ENCODE measurements around the gene LY9. TPM values are rescaled to one million over a fixed set of nuclear protein-coding genes. Genes with fewer than 3 reads are reported as not detected.

Gene LY9
- polyA plus RNA-seq, 3 donors = 1.4 to 2.7 (median 1.7) TPM

DNA sequence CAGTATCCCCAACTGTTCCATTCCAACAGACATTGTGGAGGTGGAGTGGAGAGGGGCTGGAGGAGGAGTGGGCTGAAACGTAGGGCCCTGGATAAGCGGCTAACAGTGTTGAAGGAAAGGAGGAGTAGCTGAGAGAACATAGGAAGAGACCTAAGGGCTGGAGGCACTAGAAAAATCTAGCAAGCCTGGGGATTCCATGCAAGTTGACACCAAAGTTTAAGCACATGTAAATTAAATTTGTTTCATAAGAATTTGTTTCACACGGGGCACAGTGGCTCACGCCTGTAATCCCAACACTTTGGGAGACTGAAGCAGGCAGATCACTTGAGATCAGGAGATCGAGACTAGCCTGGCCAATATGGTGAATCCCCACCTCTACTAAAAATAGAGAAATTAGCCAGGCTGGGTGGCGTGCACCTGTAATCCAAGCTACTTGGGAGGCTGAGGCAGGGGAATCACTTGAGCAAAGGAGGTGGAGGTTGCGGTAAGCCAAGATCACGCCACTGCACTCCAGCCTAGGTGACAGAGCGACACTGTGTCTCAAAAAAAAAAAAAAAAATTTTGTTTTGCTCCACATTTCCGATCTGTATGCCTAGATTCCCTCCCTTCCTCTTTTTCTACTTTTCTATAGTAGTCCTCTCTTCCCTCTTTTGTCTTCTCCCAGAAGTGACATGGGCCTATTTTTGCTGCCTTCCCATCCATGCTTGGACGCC, 67.2 kb downstream of the LY9 start:
- peaks cover 35% of the 10 kb centered on the region for H3K79me2 ChIP-seq (ENCODE audit: insufficient read depth, low read length)
- H3K9me3 ChIP-seq (replicated peaks in 1 of 2; ENCODE audit: control insufficient read depth in 1 of 2, insufficient read depth in 1 of 2, low read length in 2 of 2) = no peaks in the 10 kb centered on the region
- H3K4me3 ChIP-seq (replicated peaks in 1 of 3; ENCODE audit: low read depth in 2 of 3, low read length in 3 of 3) = peak overlapping the region; percentile 5 to 78 (median 56)
- intact Hi-C loops (cut with micrococcal nuclease) = loop anchor here in 1 of 2 donors (5.0 to 10.0 kb wide), 2 partner anchors 178 to 286 kb away; partner anchors contain the start of gene CD84
- peak overlapping the region; percentile 84 to 99 for H3K4me3 Mint-ChIP-seq
- H4K20me1 ChIP-seq (ENCODE audit: insufficient read depth, low read length) = no peaks in the 10 kb centered on the region
- TF ChIP-seq, protein P1, sequence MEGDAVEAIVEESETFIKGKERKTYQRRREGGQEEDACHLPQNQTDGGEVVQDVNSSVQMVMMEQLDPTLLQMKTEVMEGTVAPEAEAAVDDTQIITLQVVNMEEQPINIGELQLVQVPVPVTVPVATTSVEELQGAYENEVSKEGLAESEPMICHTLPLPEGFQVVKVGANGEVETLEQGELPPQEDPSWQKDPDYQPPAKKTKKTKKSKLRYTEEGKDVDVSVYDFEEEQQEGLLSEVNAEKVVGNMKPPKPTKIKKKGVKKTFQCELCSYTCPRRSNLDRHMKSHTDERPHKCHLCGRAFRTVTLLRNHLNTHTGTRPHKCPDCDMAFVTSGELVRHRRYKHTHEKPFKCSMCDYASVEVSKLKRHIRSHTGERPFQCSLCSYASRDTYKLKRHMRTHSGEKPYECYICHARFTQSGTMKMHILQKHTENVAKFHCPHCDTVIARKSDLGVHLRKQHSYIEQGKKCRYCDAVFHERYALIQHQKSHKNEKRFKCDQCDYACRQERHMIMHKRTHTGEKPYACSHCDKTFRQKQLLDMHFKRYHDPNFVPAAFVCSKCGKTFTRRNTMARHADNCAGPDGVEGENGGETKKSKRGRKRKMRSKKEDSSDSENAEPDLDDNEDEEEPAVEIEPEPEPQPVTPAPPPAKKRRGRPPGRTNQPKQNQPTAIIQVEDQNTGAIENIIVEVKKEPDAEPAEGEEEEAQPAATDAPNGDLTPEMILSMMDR (IDR thresholded peaks at IDR 0.05) = no peak
- DNase-seq = peak in 2 of 3 donors; percentile 70 to 71
- H3K9me3 Mint-ChIP-seq = peaks cover 0 to 2% (median 0%) of the 10 kb centered on the region in 7 donors
- H3K4me1 ChIP-seq (ENCODE audit: control insufficient read depth in 1 of 2, insufficient read depth in 2 of 2, low read length in 2 of 2) = peaks cover 85 to 89% of the 10 kb centered on the region in 2 donors
- H3K9ac ChIP-seq (ENCODE audit: insufficient read depth, low read length, poor library complexity, severe bottlenecking) = peak overlapping the region; percentile 70
- peak overlapping the region; percentile 95 to 98 for H3K27ac ChIP-seq (ENCODE audit: low read depth in 1 of 2, low read length in 2 of 2)
- H3K36me3 Mint-ChIP-seq = peaks cover 0 to 2% of the 10 kb centered on the region in 2 donors
- H3K27ac Mint-ChIP-seq = peak overlapping the region; percentile 92 to 99 (median 98)
- H3K27me3 ChIP-seq (ENCODE audit: control insufficient read depth in 2 of 2, insufficient read depth in 2 of 2, low read length in 2 of 2) = no peaks in the 10 kb centered on the region
- H3K4me2 ChIP-seq (replicated peaks; ENCODE audit: extremely low read depth, low read length, poor library complexity, severe bottlenecking) = peak overlapping the region; percentile 82
- WGBS (ENCODE audit: insufficient coverage) = 31% methylated on average over 3 of the region's 11 CpGs
- peaks cover 93% of the 10 kb centered on the region for H3K4me1 Mint-ChIP-seq
- H3K27me3 Mint-ChIP-seq (ENCODE audit: low read depth in 3 of 3) = peaks cover 0 to 3% (median 0%) of the 10 kb centered on the region in 3 donors
- peak overlapping the region; percentile 26 for H2AFZ ChIP-seq (ENCODE audit: insufficient read depth, low read depth, low read length, poor library complexity, severe bottlenecking)
- no peaks in the 10 kb centered on the region for H3K36me3 ChIP-seq (replicated peaks in 1 of 2; ENCODE audit: control insufficient read depth in 1 of 2, insufficient read depth in 2 of 2, low read length in 2 of 2)

DNA sequence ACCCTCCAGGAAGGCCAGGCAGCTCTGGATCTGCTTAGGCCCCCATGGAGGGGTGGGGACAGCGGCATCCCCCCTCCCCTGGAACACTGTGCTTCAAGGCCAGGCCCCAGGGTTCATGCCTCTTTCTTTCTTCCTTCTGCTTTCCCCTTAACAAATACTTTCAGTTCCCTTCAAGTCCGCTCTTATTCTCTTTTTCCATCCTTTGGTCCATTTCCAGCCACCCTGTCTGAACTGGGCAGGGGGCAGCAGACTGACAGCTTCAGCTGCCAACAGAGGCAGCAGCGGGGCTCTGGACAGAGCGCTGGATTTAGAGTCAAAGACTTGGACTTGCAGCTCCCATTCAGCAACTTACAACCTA, 67.8 kb downstream of the LY9 start:
- H3K27ac Mint-ChIP-seq = peak overlapping the region; percentile 92 to 99 (median 98)
- Histone ChIP-seq H3K9ac (ENCODE audit: insufficient read depth, low read length, poor library complexity, severe bottlenecking) (peak overlapping the region; percentile 70), H4K20me1 (ENCODE audit: insufficient read depth, low read length) (no peaks in the 10 kb centered on the region), H3K36me3 (replicated peaks in 1 of 2; ENCODE audit: control insufficient read depth in 1 of 2, insufficient read depth in 2 of 2, low read length in 2 of 2) (no peaks in the 10 kb centered on the region), H3K27ac (ENCODE audit: low read depth in 1 of 2, low read length in 2 of 2) (peak overlapping the region; percentile 95 to 98), H3K27me3 (ENCODE audit: control insufficient read depth in 2 of 2, insufficient read depth in 2 of 2, low read length in 2 of 2) (no peaks in the 10 kb centered on the region), H3K4me2 (replicated peaks; ENCODE audit: extremely low read depth, low read length, poor library complexity, severe bottlenecking) (peak overlapping the region; percentile 82), H3K9me3 (replicated peaks in 1 of 2; ENCODE audit: control insufficient read depth in 1 of 2, insufficient read depth in 1 of 2, low read length in 2 of 2) (no peaks in the 10 kb centered on the region), H3K79me2 (ENCODE audit: insufficient read depth, low read length) (peaks cover 29% of the 10 kb centered on the region), H3K4me3 (replicated peaks in 1 of 3; ENCODE audit: low read depth in 2 of 3, low read length in 3 of 3) (peak overlapping the region in 2 of 3 experiments; percentile 56 to 78), H3K4me1 (ENCODE audit: control insufficient read depth in 1 of 2, insufficient read depth in 2 of 2, low read length in 2 of 2) (peaks cover 85 to 88% of the 10 kb centered on the region in 2 donors), H2AFZ (ENCODE audit: insufficient read depth, low read depth, low read length, poor library complexity, severe bottlenecking) (peak overlapping the region; percentile 26)
- TF ChIP-seq, protein P1 (IDR thresholded peaks at IDR 0.05) = no peak
- 15% methylated on average over 4 of the region's 4 CpGs for WGBS (ENCODE audit: insufficient coverage)
- no peaks in the 10 kb centered on the region for H3K36me3 Mint-ChIP-seq
- peaks cover 0 to 2% (median 0%) of the 10 kb centered on the region in 7 donors for H3K9me3 Mint-ChIP-seq
- peaks cover 0 to 3% (median 0%) of the 10 kb centered on the region in 3 donors for H3K27me3 Mint-ChIP-seq (ENCODE audit: low read depth in 3 of 3)
- intact Hi-C loops (cut with micrococcal nuclease) = loop anchor here in 1 of 2 donors (5.0 to 10.0 kb wide), 2 partner anchors 179 to 286 kb away; partner anchors contain the start of gene CD84
- peak; percentile 53 to 76 (median 70) for DNase-seq
- H3K4me1 Mint-ChIP-seq = peaks cover 93% of the 10 kb centered on the region
- H3K4me3 Mint-ChIP-seq = peak overlapping the region; percentile 46 to 99

Measured in CD14-positive monocyte (primary cell).